GM12864 (cell line): ENCODE data around the gene GALNS.

Source experiments
- DNase-seq: peaks from one replicate; pipeline ENCODE4 v3.0.0-alpha.2; 2011; ENCODE audit warnings: low read depth
- H3K4me3 ChIP-seq: 2 replicates; pipeline ENCODE4 v1.5.1; 2011; ENCODE audit warnings: mild to moderate bottlenecking, low read depth, low read length, control low read depth
- TF ChIP-seq, protein P1 (sequence below): IDR thresholded peaks from 2 replicates; pipeline ENCODE4 v1.5.1; 2011; ENCODE audit warnings: low read depth, mild to moderate bottlenecking, moderate library complexity, low read length, control low read depth, inconsistent platforms; ENCODE audit errors: missing control alignments

GALNS gene

DNA sequence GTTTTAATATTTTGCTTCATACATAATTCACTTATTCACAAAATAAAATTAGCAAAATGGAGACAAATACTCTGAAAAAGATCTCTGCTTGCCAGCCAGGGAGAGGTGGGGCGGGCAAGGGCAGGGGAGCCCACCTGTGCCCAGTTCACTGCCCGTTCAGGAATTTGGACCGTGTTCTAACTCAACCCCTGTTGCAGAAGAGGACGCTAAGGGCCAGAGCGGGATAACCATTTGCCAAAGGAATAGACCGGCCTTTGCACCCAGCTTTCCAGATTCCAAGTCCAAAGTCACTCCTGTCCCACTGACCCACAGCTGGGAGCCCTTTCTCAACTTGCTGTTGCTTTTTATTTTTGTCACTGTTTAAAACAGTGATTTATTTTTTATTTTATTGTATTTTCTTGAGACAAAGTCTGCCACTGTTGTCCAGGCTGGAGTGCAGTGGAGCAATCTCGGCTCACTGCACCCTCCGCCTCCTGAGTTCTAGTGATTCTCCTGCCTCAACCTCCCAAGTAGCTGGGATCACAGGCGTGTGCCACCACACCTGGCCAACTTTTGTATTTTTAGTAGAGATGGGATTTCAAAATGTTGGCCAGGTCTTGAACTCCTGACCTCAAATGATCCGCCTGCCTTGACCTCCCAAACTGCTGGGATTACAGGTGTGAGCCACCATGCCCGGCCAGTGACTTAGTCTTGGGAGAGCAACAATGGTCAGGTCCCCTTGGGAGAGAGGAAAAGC lies 69.0 kb downstream of the GALNS start:
- DNase-seq, result no peak
- TF ChIP-seq, protein P1, sequence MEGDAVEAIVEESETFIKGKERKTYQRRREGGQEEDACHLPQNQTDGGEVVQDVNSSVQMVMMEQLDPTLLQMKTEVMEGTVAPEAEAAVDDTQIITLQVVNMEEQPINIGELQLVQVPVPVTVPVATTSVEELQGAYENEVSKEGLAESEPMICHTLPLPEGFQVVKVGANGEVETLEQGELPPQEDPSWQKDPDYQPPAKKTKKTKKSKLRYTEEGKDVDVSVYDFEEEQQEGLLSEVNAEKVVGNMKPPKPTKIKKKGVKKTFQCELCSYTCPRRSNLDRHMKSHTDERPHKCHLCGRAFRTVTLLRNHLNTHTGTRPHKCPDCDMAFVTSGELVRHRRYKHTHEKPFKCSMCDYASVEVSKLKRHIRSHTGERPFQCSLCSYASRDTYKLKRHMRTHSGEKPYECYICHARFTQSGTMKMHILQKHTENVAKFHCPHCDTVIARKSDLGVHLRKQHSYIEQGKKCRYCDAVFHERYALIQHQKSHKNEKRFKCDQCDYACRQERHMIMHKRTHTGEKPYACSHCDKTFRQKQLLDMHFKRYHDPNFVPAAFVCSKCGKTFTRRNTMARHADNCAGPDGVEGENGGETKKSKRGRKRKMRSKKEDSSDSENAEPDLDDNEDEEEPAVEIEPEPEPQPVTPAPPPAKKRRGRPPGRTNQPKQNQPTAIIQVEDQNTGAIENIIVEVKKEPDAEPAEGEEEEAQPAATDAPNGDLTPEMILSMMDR, result no peak
- H3K4me3 ChIP-seq, result no peak overlapping the region

DNA sequence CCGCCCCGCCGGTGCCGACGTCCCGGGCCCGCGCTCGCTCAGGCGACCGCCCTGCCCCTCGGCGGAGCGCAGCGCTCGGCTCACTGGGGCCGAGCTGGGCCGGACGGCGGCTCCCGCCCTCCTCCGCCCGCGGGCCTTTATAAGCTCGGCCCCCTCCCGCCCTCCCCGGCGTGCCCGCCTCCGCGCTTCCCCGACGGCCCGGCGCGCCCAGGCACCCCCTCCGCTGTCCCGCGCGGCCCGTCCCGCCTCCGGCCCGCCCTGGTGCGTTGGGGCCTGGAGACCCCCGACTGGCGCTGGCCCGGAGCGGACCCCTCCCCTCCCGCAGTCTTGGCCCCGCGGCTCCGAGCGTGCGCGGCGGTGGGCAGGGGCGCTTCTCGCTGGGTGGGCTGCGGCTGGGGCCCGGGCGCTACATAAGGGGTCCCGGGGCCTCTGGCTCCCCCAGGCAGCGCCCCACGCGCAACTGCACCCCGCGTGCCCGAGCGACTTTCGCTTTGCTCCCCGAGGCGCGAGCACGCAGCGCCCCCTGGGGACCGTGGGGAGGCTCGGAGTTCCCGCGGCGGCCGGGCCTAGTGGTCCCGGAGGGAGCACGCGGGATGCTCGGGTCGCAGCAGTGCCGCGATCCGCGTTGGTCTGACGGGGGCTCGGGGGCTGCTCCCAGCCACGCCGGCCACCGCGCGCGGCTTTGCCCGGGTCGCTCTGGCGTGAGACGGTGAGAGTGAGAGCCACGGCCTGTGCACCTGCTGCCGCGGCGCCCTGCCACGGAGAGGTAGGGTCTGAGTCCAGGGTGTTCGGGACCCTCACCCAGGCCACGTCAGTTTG lies 71.4 kb downstream of the GALNS start, which contains the start of gene PIEZO1:
PIEZO1 (minus strand) TSS at position 115 of the 819 bp plus-strand sequence. CDS start 256 bp downstream, outside the sequence.
- H3K4me3 ChIP-seq, result peak within 1 kb of the TSS; percentile 61
- DNase-seq, result no peak
- TF ChIP-seq, protein P1, result peak; percentile 77

DNA sequence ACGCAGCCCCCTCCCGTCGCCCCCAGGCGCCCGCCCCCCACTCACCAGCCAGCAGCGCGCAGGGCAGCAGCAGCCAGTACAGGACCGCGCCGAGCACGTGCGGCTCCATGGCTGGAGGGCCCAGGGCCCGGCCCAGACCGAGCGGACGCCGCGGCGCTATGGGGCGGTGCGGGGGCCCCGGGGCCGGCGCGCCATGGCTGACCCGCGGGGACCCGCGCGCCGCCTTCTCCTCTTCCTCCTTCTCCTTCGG lies 72.0 kb downstream of the GALNS start:
- DNase-seq, result no peak
- TF ChIP-seq, protein P1, result no peak
- H3K4me3 ChIP-seq, result peak overlapping the region; percentile 61

DNA sequence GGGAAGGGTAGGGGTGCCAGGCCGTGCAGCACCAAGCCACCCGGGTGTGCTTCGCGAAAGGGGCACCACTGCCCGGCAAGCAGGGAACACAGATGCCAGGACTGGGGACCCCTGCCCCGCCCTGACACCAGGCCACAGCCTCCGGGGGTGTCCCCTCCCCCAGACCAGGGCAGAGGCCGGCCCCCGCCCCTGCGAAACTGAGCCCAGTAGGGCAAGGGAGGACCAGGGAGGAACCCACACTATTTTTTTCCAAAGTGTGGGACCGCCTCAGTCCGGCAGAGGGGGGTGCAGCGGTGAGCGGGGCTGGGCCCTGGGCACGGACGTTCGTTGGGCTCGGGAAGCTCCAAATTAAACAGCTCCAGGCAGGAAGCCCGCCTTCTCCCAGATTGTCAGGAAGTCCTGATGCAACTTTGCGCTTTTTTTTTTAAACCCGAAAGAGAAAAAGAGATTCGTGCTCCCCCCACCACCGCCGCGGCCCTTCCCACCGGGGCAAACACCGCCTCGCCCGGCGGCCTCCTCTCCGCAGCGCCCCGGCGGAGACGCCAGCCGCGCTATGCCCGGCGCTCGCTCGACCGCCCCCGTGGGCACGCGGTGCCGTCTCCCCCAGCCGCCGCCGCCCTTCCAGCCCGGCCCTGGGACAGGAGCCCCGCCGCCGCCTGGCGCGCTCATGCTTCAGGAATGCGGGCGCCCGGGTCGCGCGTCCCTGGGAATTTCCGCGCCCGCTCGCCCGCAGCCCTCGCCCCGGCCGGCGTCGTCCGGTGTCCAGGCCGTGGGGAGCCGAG lies 72.5 kb downstream of the GALNS start:
- H3K4me3 ChIP-seq, result peak overlapping the region; percentile 61
- no peak for DNase-seq
- TF ChIP-seq, protein P1, result peak; percentile 58

DNA sequence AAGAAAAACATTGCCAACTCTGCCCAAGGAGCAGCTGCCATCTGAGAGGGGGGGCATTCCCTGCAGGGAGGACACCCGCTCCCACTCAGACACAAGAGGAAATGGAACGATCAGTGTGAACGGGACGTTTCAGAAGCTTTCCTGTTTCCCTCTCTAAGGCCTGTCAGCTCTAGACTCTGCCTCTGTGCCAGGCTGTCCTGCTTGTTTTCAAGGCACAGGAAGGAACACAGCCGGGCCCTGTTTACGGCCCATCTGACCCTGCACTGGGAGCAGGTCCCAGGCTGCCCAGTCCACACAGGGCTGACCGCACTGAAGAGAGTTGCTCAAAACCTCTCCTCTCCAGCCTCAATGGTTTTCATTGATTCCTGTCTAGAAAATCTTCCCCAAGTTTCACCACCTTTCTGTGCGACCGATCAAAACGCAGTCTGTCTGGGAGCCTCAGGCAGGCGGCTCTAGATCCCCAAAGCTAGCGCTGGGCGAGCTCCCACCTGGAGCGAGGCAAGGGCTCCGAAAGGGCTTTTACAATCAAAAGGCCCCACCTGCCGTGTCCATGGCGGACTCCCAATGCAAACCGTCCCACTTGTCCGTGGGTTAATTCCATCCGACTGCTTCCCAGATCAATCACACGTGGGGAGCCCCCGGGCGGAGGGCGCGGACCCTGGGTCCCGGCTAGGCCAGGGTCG lies 73.2 kb downstream of the GALNS start:
- peak overlapping the region; percentile 61 for H3K4me3 ChIP-seq
- TF ChIP-seq, protein P1, result no peak
- DNase-seq, result no peak
